GM12878 (cell line): ENCODE data around the gene PLAC9.

Experiments used
- BACH1 ChIP-seq: fragments of 450-650 bp; IDR thresholded peaks from 2 replicates; pipeline ENCODE4 v1.6.1; 2017; ENCODE audit warnings: mild to moderate bottlenecking, borderline replicate concordance
- CREB1 ChIP-seq: IDR thresholded peaks from 2 replicates; pipeline ENCODE4 v1.6.1; 2012; ENCODE audit warnings: low read depth, mild to moderate bottlenecking, inconsistent platforms
- ESRRA ChIP-seq: IDR thresholded peaks from 2 replicates; pipeline ENCODE4 v1.6.1; 2012; ENCODE audit warnings: mild to moderate bottlenecking, low read length, improper control_type of control experiment
- POLR2A ChIP-seq: IDR thresholded peaks from 2 replicates; pipeline ENCODE4 v1.6.1; 2011; ENCODE audit warnings: low read depth, mild to moderate bottlenecking, low read length
- RFX5 ChIP-seq: IDR thresholded peaks from 2 replicates; pipeline ENCODE4 v1.6.1; 2011; ENCODE audit warnings: low read depth, low read length, improper control_type of control experiment
- TF ChIP-seq, protein P1 (sequence below), 3 experiments: IDR thresholded peaks in 2 of 3; conservative IDR thresholded peaks in 1 of 3; 2 replicates each; pipeline ENCODE4 v1.5.1; 2011; ENCODE audit warnings: low read depth in 3 of 3, low read length in 3 of 3, mild to moderate bottlenecking in 3 of 3, control low read depth in 2 of 3, moderate library complexity in 2 of 3, inconsistent platforms in 1 of 3, mixed read lengths in 1 of 3; ENCODE audit not compliant: control insufficient read depth in 2 of 3, insufficient read depth in 1 of 3; ENCODE audit errors: extremely low read depth in 1 of 3
- TF ChIP-seq, protein P2 (sequence below): fragments of 450-650 bp; IDR thresholded peaks from 2 replicates; pipeline ENCODE4 v1.6.1; 2017; ENCODE audit warnings: mild to moderate bottlenecking, moderate library complexity
- TF ChIP-seq, protein P3 (sequence below): fragments of 450-650 bp; IDR thresholded peaks from 2 replicates; pipeline ENCODE4 v1.6.1; 2017; ENCODE audit warnings: mild to moderate bottlenecking

DNA sequence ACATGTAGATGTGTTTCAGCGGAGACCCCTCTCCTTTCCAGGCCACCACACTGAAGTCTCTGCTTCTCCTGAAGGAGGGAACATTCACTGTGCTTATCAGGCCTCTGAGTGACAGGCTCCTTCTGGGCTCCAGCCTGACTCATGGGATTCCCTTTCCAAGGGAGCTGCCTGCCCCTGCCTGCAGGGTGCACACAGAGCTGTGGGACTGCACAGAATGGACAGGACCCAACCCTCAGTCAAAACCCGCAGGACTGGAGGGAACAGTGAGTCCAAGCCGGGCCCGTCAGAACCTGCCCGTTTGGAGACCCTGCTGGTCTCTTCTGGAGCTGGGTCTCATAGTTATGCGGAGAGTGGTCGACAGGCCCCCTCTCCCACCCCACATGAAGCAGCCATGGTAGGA lies 32.6 kb downstream of the PLAC9 start:
- TF ChIP-seq RFX5 (no peak), ESRRA (no peak), POLR2A (no peak), CREB1 (no peak), BACH1 (no peak)
- TF ChIP-seq, protein P1, sequence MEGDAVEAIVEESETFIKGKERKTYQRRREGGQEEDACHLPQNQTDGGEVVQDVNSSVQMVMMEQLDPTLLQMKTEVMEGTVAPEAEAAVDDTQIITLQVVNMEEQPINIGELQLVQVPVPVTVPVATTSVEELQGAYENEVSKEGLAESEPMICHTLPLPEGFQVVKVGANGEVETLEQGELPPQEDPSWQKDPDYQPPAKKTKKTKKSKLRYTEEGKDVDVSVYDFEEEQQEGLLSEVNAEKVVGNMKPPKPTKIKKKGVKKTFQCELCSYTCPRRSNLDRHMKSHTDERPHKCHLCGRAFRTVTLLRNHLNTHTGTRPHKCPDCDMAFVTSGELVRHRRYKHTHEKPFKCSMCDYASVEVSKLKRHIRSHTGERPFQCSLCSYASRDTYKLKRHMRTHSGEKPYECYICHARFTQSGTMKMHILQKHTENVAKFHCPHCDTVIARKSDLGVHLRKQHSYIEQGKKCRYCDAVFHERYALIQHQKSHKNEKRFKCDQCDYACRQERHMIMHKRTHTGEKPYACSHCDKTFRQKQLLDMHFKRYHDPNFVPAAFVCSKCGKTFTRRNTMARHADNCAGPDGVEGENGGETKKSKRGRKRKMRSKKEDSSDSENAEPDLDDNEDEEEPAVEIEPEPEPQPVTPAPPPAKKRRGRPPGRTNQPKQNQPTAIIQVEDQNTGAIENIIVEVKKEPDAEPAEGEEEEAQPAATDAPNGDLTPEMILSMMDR (IDR thresholded peaks at IDR 0.05 in 2 of 3, conservative IDR thresholded peaks at IDR 0.05 in 1 of 3; ENCODE audit: control insufficient read depth in 2 of 3, extremely low read depth in 1 of 3, insufficient read depth in 1 of 3, low read depth in 3 of 3, low read length in 3 of 3), result no peak
- TF ChIP-seq, protein P2, sequence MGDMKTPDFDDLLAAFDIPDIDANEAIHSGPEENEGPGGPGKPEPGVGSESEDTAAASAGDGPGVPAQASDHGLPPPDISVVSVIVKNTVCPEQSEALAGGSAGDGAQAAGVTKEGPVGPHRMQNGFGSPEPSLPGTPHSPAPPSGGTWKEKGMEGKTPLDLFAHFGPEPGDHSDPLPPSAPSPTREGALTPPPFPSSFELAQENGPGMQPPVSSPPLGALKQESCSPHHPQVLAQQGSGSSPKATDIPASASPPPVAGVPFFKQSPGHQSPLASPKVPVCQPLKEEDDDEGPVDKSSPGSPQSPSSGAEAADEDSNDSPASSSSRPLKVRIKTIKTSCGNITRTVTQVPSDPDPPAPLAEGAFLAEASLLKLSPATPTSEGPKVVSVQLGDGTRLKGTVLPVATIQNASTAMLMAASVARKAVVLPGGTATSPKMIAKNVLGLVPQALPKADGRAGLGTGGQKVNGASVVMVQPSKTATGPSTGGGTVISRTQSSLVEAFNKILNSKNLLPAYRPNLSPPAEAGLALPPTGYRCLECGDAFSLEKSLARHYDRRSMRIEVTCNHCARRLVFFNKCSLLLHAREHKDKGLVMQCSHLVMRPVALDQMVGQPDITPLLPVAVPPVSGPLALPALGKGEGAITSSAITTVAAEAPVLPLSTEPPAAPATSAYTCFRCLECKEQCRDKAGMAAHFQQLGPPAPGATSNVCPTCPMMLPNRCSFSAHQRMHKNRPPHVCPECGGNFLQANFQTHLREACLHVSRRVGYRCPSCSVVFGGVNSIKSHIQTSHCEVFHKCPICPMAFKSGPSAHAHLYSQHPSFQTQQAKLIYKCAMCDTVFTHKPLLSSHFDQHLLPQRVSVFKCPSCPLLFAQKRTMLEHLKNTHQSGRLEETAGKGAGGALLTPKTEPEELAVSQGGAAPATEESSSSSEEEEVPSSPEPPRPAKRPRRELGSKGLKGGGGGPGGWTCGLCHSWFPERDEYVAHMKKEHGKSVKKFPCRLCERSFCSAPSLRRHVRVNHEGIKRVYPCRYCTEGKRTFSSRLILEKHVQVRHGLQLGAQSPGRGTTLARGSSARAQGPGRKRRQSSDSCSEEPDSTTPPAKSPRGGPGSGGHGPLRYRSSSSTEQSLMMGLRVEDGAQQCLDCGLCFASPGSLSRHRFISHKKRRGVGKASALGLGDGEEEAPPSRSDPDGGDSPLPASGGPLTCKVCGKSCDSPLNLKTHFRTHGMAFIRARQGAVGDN, result no peak
- TF ChIP-seq, protein P3, sequence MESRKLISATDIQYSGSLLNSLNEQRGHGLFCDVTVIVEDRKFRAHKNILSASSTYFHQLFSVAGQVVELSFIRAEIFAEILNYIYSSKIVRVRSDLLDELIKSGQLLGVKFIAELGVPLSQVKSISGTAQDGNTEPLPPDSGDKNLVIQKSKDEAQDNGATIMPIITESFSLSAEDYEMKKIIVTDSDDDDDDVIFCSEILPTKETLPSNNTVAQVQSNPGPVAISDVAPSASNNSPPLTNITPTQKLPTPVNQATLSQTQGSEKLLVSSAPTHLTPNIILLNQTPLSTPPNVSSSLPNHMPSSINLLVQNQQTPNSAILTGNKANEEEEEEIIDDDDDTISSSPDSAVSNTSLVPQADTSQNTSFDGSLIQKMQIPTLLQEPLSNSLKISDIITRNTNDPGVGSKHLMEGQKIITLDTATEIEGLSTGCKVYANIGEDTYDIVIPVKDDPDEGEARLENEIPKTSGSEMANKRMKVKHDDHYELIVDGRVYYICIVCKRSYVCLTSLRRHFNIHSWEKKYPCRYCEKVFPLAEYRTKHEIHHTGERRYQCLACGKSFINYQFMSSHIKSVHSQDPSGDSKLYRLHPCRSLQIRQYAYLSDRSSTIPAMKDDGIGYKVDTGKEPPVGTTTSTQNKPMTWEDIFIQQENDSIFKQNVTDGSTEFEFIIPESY, result no peak
